Nephron progenitor cell (in vitro differentiated cells): ENCODE results near the gene PTGER2.

Experiments used
- DNase-seq: peaks from one replicate; pipeline ENCODE4 v3.0.0; 2021
- H3K27ac Mint-ChIP-seq: 2 replicates; pipeline ENCODE4 v1.8.0; 2021; ENCODE audit warnings: mild to moderate bottlenecking, moderate library complexity, mixed read lengths
- H3K27me3 Mint-ChIP-seq: 2 replicates; pipeline ENCODE4 v1.8.0; 2021; ENCODE audit warnings: mild to moderate bottlenecking, low read depth, mixed read lengths; ENCODE audit not compliant: poor library complexity
- H3K36me3 Mint-ChIP-seq: 2 replicates; pipeline ENCODE4 v1.8.0; 2021; ENCODE audit warnings: low read depth, mixed read lengths
- H3K4me1 Mint-ChIP-seq: 2 replicates; pipeline ENCODE4 v1.8.0; 2021; ENCODE audit warnings: mixed read lengths
- H3K4me3 Mint-ChIP-seq: 2 replicates; pipeline ENCODE4 v1.8.0; 2021; ENCODE audit warnings: mild to moderate bottlenecking, moderate library complexity, mixed read lengths
- H3K9me3 Mint-ChIP-seq: 2 replicates; pipeline ENCODE4 v1.8.0; 2021; ENCODE audit warnings: mild to moderate bottlenecking, moderate library complexity, mixed read lengths
- CTCF ChIP-seq: fragments of 200-600 bp; sonication (generic); IDR thresholded peaks from 2 replicates; pipeline ENCODE4 v1.5.0; 2021; ENCODE audit warnings: antibody characterized with exemption

The PTGER2 gene

DNA sequence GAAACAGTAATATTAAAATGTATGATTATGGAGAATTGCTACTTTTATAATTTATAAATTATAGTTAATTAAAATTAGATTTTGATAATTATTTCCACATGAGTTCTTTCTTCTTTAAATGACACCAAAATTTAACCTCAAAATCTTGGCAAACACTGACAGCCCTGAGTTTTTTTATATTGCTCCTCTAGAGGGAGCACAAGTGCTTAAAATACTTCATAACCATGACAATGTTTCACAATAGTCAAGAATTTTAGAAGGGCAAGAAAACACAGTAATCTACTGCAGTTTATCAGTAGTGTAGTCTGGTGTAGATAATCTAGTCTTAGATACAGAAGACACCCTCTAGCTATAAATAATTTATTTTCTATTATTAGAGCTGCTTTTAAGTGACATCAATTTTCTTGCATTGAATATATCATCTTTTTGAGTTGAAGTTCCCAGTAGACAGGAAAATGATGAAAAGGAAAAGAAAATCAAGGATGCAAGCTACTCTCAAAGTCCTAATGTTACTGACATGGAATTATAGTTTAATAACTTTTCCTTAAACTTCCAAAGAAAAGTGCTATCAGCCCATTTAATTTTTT is 14.3 kb upstream of the PTGER2 start:
- Mint-ChIP-seq H3K4me3 (no peak overlapping the region), H3K36me3 (no peaks in the 10 kb centered on the region), H3K27me3 (peaks cover 14% of the 10 kb centered on the region), H3K9me3 (no peaks in the 10 kb centered on the region), H3K4me1 (peaks cover 4% of the 10 kb centered on the region), H3K27ac (no peak overlapping the region)
- TF ChIP-seq CTCF = peak; percentile 75
- DNase-seq = no peak

GRCh38 chr14:52303236-52303635 is 10.9 kb upstream of the PTGER2 start:
- no peak for DNase-seq
- TF ChIP-seq CTCF = no peak
- Mint-ChIP-seq H3K27ac (no peak overlapping the region), H3K36me3 (no peaks in the 10 kb centered on the region), H3K4me3 (no peak overlapping the region), H3K4me1 (peaks cover 4% of the 10 kb centered on the region), H3K27me3 (peaks cover 13% of the 10 kb centered on the region), H3K9me3 (no peaks in the 10 kb centered on the region)

DNA sequence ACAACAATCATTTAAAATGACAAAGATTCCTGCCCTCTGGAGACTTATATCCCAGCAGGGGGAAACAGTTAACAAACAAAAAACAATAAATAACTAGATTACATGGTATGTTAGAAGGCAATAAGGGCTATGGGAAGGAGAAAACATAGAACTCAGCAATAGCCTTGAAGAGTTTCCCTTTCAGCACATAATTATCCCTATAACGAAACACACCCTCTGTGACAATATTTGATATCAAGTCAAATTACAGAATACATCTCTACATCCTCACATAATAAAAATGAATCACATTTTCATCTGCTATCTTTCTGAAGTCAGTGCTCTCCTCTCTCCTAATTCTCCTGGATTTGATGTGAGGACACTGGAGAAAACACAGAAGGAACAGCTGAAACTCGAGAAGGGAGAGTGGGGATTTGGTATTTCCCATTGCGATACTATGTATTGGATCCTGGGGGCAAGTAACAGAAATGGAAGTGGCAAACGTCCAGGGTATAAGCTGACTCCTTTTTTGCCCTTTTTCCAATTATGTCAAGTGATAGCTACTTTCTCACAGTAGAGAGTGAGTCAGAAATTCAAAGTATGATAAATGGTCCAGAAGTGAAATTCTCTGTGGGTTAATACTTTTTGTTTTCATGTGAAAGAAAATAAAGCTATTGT is 9.7 kb upstream of the PTGER2 start:
- no peak overlapping the region for H3K27ac Mint-ChIP-seq

DNA sequence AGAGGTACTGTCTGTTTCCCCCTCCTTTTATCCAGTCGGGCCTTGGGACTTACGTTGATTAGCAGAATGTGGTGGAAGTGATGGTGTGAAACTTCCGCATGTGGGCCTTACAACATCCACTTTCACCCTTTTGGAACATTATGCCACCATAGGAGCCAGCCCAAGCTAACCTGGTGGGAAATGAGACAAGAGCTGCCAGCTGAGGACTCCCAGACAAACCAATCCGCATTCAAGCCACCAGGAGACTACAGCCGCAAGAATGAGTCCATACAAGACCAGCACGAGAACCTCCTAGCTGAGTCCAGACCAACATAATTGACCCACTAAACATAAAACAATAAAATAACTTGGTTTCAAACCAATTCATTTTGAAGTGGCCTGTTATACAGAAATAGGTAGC is 9.1 kb upstream of the PTGER2 start:
- Mint-ChIP-seq H3K27ac (no peak overlapping the region), H3K4me3 (no peak overlapping the region), H3K4me1 (peaks cover 4% of the 10 kb centered on the region), H3K36me3 (no peaks in the 10 kb centered on the region), H3K9me3 (no peaks in the 10 kb centered on the region), H3K27me3 (peaks cover 15% of the 10 kb centered on the region)
- TF ChIP-seq CTCF = no peak
- no peak for DNase-seq

More for the DNA sequence above, 9.7 kb upstream of the PTGER2 start:
- no peak for DNase-seq
- Mint-ChIP-seq H3K9me3 (no peaks in the 10 kb centered on the region), H3K4me1 (peaks cover 4% of the 10 kb centered on the region), H3K36me3 (no peaks in the 10 kb centered on the region), H3K4me3 (no peak overlapping the region), H3K27me3 (peaks cover 9% of the 10 kb centered on the region)
- no peak for TF ChIP-seq CTCF

- no peaks in the 10 kb centered on the region for H3K9me3 Mint-ChIP-seq
- H3K36me3 Mint-ChIP-seq = no peaks in the 10 kb centered on the region
- no peak overlapping the region for H3K4me3 Mint-ChIP-seq
- peaks cover 28% of the 10 kb centered on the region for H3K27me3 Mint-ChIP-seq
- H3K4me1 Mint-ChIP-seq = peaks cover 14% of the 10 kb centered on the region
- no peak overlapping the region for H3K27ac Mint-ChIP-seq
- TF ChIP-seq CTCF = no peak
- DNase-seq = no peak
These were observed 6.7 kb upstream of the PTGER2 start for GRCh38 chr14:52307376-52307775.

DNA sequence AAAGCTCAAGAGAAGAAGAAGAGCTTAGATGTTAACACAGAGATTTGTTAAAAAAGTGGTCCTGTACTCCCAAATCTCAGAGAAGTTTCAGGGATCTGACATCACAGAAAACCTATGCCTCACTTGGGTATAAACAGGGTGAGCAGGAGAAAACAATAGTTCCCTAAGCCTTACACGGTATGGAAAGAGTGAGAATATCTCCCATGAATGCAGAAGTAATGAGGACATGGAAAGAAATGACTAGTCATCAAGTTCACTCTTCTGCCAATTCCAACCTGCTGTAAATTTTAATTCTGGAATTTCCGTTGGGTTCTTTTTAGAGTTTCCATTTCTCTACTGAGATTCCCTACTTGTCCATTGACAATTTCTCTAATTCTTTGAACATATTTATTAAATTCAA is 6.2 kb upstream of the PTGER2 start:
- Mint-ChIP-seq H3K27ac (no peak overlapping the region), H3K36me3 (no peaks in the 10 kb centered on the region), H3K4me3 (no peak overlapping the region), H3K4me1 (peaks cover 19% of the 10 kb centered on the region), H3K27me3 (peaks cover 29% of the 10 kb centered on the region), H3K9me3 (no peaks in the 10 kb centered on the region)
- TF ChIP-seq CTCF = no peak
- DNase-seq = no peak
